Body of pancreas (tissue), 4 donors: ENCODE measurements around the gene WDR41. TPM values are rescaled to one million over a fixed set of nuclear protein-coding genes. Genes with fewer than 3 reads are reported as not detected.
"Not testable (repeated sequence)": the region's sequence is repeated elsewhere in the genome, so short reads cannot be mapped to it uniquely, and the experiment has no call there.

Source experiments
- ATAC-seq: fragments of 150-250 bp; one replicate; pipeline ENCODE4 v1.9.1; 2016
- DNase-seq, 4 donors: peaks; one replicate each; pipeline ENCODE4 v3.0.0-alpha.2; 2019
- H3K27ac ChIP-seq, 4 donors: fragments of 200-600 bp; sonication (generic); 1 replicate in 3 of 4; 2 replicates in 1 of 4; pipeline versions ENCODE4 v1.5.1 to v1.6.1; 2016 to 2019; ENCODE audit warnings: mild to moderate bottlenecking in 1 of 4, mixed read lengths in 1 of 4, moderate library complexity in 1 of 4
- H3K27me3 ChIP-seq, 2 donors: fragments of 200-600 bp; sonication (generic); one replicate each; pipeline ENCODE4 v1.6.0; 2016; ENCODE audit warnings: mild to moderate bottlenecking in 1 of 2
- H3K36me3 ChIP-seq, 2 donors: fragments of 200-600 bp; sonication (generic); replicated peaks in 1 of 2; 2 replicates each; pipeline ENCODE4 v1.5.1; 2016; ENCODE audit warnings: low read depth in 2 of 2; ENCODE audit not compliant: insufficient read depth in 1 of 2
- H3K4me1 ChIP-seq: fragments of 200-600 bp; sonication (generic); one replicate; pipeline ENCODE4 v1.6.0; 2016
- H3K4me3 ChIP-seq, 2 donors: fragments of 200-600 bp; sonication (generic); 1 replicate in 1 of 2; 2 replicates in 1 of 2; pipeline ENCODE4 v1.5.1; 2016 to 2019
- H3K9me3 ChIP-seq, 3 donors: fragments of 200-600 bp; sonication (generic); 1 replicate in 2 of 3; 2 replicates in 1 of 3; pipeline ENCODE4 v1.5.1; 2016
- CTCF ChIP-seq, 7 experiments: fragments of 450-650 bp in 4 of 7; fragments of 200-600 bp in 3 of 7; sonication (generic) in 3 of 7; IDR thresholded peaks; one replicate each; pipeline ENCODE4 v1.5.1; 2016 to 2019; ENCODE audit warnings: antibody characterized with exemption in 7 of 7
- POLR2A ChIP-seq, 3 donors: fragments of 450-650 bp; IDR thresholded peaks; one replicate each; pipeline ENCODE4 v1.6.1; 2016; ENCODE audit warnings: antibody characterized with exemption in 3 of 3, mild to moderate bottlenecking in 2 of 3
- WGBS, 2 donors: methylation state at CpG; one replicate each; pipeline ENCODE4 v1.1.5; 2017; 5-methylcytosine and 5-hydroxymethylcytosine counted together
- intact Hi-C: fragments of 100-400 bp; cut with DNase I; formaldehyde crosslinking; loops from one replicate; pipeline ENCODE4 v1.15.1; 2023
- total RNA-seq, 2 donors: library from RNA; depleted of rRNA; stranded (reverse); fragments of >200 nt; gene quantifications; one replicate each; pipeline ENCODE4 v1.1.0, GENCODE V29; 2016

Gene WDR41
- total RNA-seq, 2 donors from 2014 or later: 17.8 to 35.5 TPM

DNA sequence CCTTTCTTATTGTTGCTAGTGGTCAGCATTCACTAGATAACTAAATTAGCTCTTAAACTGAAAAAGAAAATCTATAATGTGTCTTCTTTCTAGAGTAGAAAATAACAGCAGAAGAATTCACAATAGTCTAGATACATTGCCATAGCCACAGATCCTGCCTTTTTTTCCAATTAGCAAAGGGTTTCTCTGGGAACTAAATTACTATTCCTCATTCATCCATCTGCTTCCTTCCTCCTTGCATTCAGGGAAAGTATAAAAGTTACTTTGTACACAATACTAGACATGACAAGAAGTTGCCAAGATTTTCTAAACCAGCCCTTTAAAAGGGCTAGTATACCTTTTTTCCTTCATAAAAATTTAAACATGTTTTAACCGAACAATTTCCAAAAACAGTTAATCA, 21.2 kb upstream of the WDR41 start:
- no peaks in the 10 kb centered on the region for H3K36me3 ChIP-seq
- 44 to 67% methylated on average over 1 of the region's 1 CpG for WGBS, 2 donors
- no peak for TF ChIP-seq POLR2A (IDR thresholded peaks at IDR 0.05)
- TF ChIP-seq CTCF (IDR thresholded peaks at IDR 0.05): no peak

GRCh38 chr5:77501132-77501531, 9.0 kb upstream of the WDR41 start:
- H3K4me3 ChIP-seq, H3K27me3 ChIP-seq, H3K36me3 ChIP-seq, H3K4me1 ChIP-seq, ATAC-seq, H3K27ac ChIP-seq, intact Hi-C loops, H3K9me3 ChIP-seq, DNase-seq: not testable (repeated sequence)
- WGBS, 2 donors: 86 to 97% methylated on average over 4 to 9 of the region's 9 CpGs

More for the DNA sequence above, 21.2 kb upstream of the WDR41 start:
- Histone ChIP-seq H3K9me3 (no peaks in the 10 kb centered on the region), H3K4me3 (no peak overlapping the region), H3K4me1 (no peaks in the 10 kb centered on the region), H3K27ac (no peak overlapping the region), H3K27me3 (no peaks in the 10 kb centered on the region)
- DNase-seq (no peak), ATAC-seq (no peak)
- intact Hi-C loops: no loop called here

GRCh38 chr5:77499973-77500372, 7.9 kb upstream of the WDR41 start:
- TF ChIP-seq POLR2A (IDR thresholded peaks at IDR 0.05): no peak
- TF ChIP-seq CTCF (IDR thresholded peaks at IDR 0.05): no peak
- no peaks in the 10 kb centered on the region for H3K9me3 ChIP-seq
- H3K27me3 ChIP-seq: no peaks in the 10 kb centered on the region
- no peak overlapping the region for H3K4me3 ChIP-seq
- ATAC-seq (no peak), DNase-seq (no peak)
- no peaks in the 10 kb centered on the region for H3K36me3 ChIP-seq
- intact Hi-C loops: no loop called here
- no peaks in the 10 kb centered on the region for H3K4me1 ChIP-seq
- WGBS, 2 donors: 93 to 94% methylated on average over 2 of the region's 2 CpGs
- no peak overlapping the region for H3K27ac ChIP-seq

DNA sequence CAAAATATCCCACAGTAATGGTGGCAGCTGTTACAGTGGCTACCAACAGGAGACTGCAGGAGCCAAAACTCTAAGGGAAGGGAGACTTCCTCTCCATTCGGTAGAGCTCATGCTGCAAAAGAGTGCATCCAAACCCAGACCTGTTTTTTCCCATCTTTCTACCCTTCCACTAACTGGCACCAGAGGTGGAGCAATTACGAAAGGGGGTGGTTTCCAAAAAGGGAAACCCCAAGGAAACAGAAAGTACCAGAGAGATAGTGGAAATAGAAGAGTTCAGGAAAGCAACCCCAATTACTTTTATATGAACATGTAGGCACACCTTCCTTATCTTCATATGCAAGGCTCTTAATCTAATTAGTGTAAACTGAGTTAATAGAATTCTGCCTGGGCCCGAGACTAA, 7.3 kb upstream of the WDR41 start:
- H3K4me3 ChIP-seq: no peak overlapping the region
- no peak for ATAC-seq
- H3K27me3 ChIP-seq: no peaks in the 10 kb centered on the region
- H3K27ac ChIP-seq: no peak overlapping the region
- H3K36me3 ChIP-seq: no peaks in the 10 kb centered on the region
- no peaks in the 10 kb centered on the region for H3K4me1 ChIP-seq
- DNase-seq: no peak
- intact Hi-C loops: no loop called here
- no peaks in the 10 kb centered on the region for H3K9me3 ChIP-seq
- TF ChIP-seq CTCF (IDR thresholded peaks at IDR 0.05) (no peak), POLR2A (IDR thresholded peaks at IDR 0.05) (no peak)
- WGBS, 2 donors: 58 to 66% methylated on average over 3 of the region's 3 CpGs

- Histone ChIP-seq H3K4me1 (no peaks in the 10 kb centered on the region), H3K4me3 (no peak overlapping the region), H3K27ac (no peak overlapping the region), H3K9me3 (no peaks in the 10 kb centered on the region), H3K36me3 (no peaks in the 10 kb centered on the region), H3K27me3 (no peaks in the 10 kb centered on the region)
- intact Hi-C loops: no loop called here
- no peak for DNase-seq
- 88 to 91% methylated on average over 2 of the region's 2 CpGs for WGBS, 2 donors
- ATAC-seq: no peak
- TF ChIP-seq POLR2A (IDR thresholded peaks at IDR 0.05): no peak
- no peak for TF ChIP-seq CTCF (IDR thresholded peaks at IDR 0.05)
Observed at GRCh38 chr5:77498952-77499351, 6.8 kb upstream of the WDR41 start.
